ENCODE results near the gene TCEANC2. TPM values are rescaled to one million over a fixed set of nuclear protein-coding genes. Genes with fewer than 3 reads are reported as not detected.
A peak's percentile ranks its signal among the peaks of the same experiment; 100 is the strongest.

Gene TCEANC2
- total and polyA plus RNA-seq, 2 donors (not counting 3 experiments of a cell fraction or from before 2014, with no cell fraction given) = 3.2 to 6.1 TPM

DNA sequence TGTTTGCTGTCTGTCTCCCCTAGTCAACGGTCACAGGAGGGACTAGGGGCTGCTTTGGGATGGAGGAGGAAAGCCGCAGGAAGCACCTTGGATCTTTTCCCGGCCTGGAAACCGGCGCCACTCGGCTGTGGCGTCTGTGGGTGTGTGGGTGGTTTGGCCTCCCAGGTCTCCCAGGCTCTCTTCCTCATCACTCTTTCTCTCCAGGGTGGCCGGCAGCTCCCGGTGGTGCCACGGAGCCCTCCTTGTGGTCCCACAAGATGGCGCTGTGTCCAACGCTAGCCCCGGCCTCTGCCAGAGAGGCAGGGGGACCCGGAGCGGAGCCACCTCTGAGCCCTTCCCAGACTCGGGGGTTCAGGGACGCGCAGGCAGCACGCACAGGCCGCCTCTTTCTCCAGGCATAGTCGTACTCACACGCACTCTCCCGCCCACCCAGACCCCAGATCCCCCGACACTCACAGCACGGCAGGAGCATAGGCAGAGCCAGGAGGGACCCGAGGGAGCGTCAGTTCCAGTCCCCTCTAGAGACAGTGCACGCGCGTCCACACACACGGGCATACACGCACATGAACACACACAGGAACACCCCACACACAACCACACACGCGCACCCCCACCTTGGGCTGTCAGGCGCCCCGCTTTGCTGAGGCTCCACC, 68.2 kb downstream of the TCEANC2 start:
- POLR2A ChIA-PET = no interaction called here

More for the DNA sequence above, 68.2 kb downstream of the TCEANC2 start:
- DNase-seq (ENCODE audit: low read depth, low spot score) (peak; percentile 74), FAIRE-seq (peak; percentile 63)
- H3K9me1 ChIP-seq (replicated peaks; ENCODE audit: control insufficient read depth, extremely low read depth, insufficient read depth, low read length) = no peaks in the 10 kb centered on the region
- BruUV-seq (replicated peaks) = no TSS peak
- no peaks in the 10 kb centered on the region for H4K20me1 ChIP-seq (replicated peaks; ENCODE audit: control insufficient read depth, extremely low read depth, insufficient read depth, low read length)
- no peak overlapping the region for H3K27ac ChIP-seq (ENCODE audit: insufficient read depth, low read depth, low read length)
- no peaks in the 10 kb centered on the region for H3K36me3 ChIP-seq (ENCODE audit: control insufficient read depth in 2 of 2, extremely low read depth in 1 of 2, insufficient read depth in 2 of 2, low read length in 2 of 2)
- dilution Hi-C loops (cut with MboI; ENCODE audit: extremely low pct_ligation_motif_present, low sequenced_read_pairs) = no loop called here
- H3K27me3 ChIP-seq (ENCODE audit: control insufficient read depth in 2 of 2, insufficient read depth in 2 of 2, low read length in 2 of 2) = no peaks in the 10 kb centered on the region
- CTCF ChIA-PET = interaction anchor here (0.5 to 7.0 kb wide), 66 partner anchors 9 to 459 kb away, joined by 3 to 122 read pairs (median 5); partner anchors contain the start of genes CYB5RL, MRPL37 and SSBP3
- H3K4me2 ChIP-seq (ENCODE audit: insufficient read depth, low read length) = peak overlapping the region; percentile 0
- H3K9me3 ChIP-seq (replicated peaks; ENCODE audit: control insufficient read depth, insufficient read depth, low read length) = no peaks in the 10 kb centered on the region
- peak overlapping the region; percentile 67 for H2AFZ ChIP-seq (ENCODE audit: low read depth, low read length)
- intact Hi-C loops (cut with micrococcal nuclease) = loop anchor here (1.0 to 2.0 kb wide), 8 partner anchors 14 to 689 kb away; partner anchors contain the start of genes CYB5RL and MRPL37
- H3K4me1 ChIP-seq (ENCODE audit: control insufficient read depth, extremely low read depth, insufficient read depth, low read length) = peaks cover 3% of the 10 kb centered on the region
- no peak overlapping the region for H3K9ac ChIP-seq (replicated peaks; ENCODE audit: extremely low read depth, insufficient read depth, low read length)
- TF ChIP-seq CTCF (IDR thresholded peaks at IDR 0.05; ENCODE audit: extremely low read depth in 1 of 2, insufficient read depth in 1 of 2, low read depth in 1 of 2, low read length in 2 of 2) (peak; percentile 77 to 88), EZH2 (IDR thresholded peaks at IDR 0.05; ENCODE audit: borderline replicate concordance, low read depth, low read length, severe bottlenecking) (no peak)
- no peaks in the 10 kb centered on the region for H3K79me2 ChIP-seq (ENCODE audit: control insufficient read depth, insufficient read depth, low read length)
- H3K4me3 ChIP-seq (replicated peaks in 1 of 3; ENCODE audit: insufficient read depth in 1 of 3, low read depth in 1 of 3, low read length in 3 of 3) = peak overlapping the region in 1 of 3 experiments; percentile 2
